ENCODE data around the gene EPB41L3. TPM values are rescaled to one million over a fixed set of nuclear protein-coding genes. Genes with fewer than 3 reads are reported as not detected.
A peak's percentile ranks its signal among the peaks of the same experiment; 100 is the strongest.

EPB41L3 gene
- total RNA-seq, 1 donor from 2014 or later, result 58.1 TPM

GRCh38 chr18:5519448-5520298 lies 24.1 kb downstream of the EPB41L3 start:
- no peak for DNase-seq (ENCODE audit: extremely low spot score, unreplicated experiment)
- peak overlapping the region; percentile 37 for H3K27ac Mint-ChIP-seq

GRCh38 chr18:5518899-5519371 lies 24.9 kb downstream of the EPB41L3 start:
- Mint-ChIP-seq H3K9me3 (no peaks in the 10 kb centered on the region), H3K27ac (peak overlapping the region; percentile 37)
- no peak for DNase-seq (ENCODE audit: extremely low spot score, unreplicated experiment)

More at GRCh38 chr18:5519448-5520298, 24.1 kb downstream of the EPB41L3 start:
- Mint-ChIP-seq H3K9me3 (no peaks in the 10 kb centered on the region), H3K36me3 (no peaks in the 10 kb centered on the region), H3K27me3 (no peaks in the 10 kb centered on the region), H3K4me3 (no peak overlapping the region), H3K4me1 (ENCODE audit: unreplicated experiment) (peaks cover 29% of the 10 kb centered on the region)
- TF ChIP-seq CTCF (conservative IDR thresholded peaks at IDR 0.05), result no peak

GRCh38 chr18:5518179-5518770 lies 25.5 kb downstream of the EPB41L3 start:
- Mint-ChIP-seq H3K27me3 (no peaks in the 10 kb centered on the region), H3K4me1 (ENCODE audit: unreplicated experiment) (peaks cover 37% of the 10 kb centered on the region)
- no peak for TF ChIP-seq CTCF (conservative IDR thresholded peaks at IDR 0.05)

More at GRCh38 chr18:5518899-5519371, 24.9 kb downstream of the EPB41L3 start:
- no peaks in the 10 kb centered on the region for H3K36me3 Mint-ChIP-seq
- no peaks in the 10 kb centered on the region for H3K27me3 Mint-ChIP-seq
- no peak for TF ChIP-seq CTCF (conservative IDR thresholded peaks at IDR 0.05)
- H3K4me3 Mint-ChIP-seq, result no peak overlapping the region
- peaks cover 33% of the 10 kb centered on the region for H3K4me1 Mint-ChIP-seq (ENCODE audit: unreplicated experiment)

GRCh38 chr18:5516841-5517240 lies 27.0 kb downstream of the EPB41L3 start:
- Mint-ChIP-seq H3K4me1 (ENCODE audit: unreplicated experiment) (peaks cover 44% of the 10 kb centered on the region), H3K4me3 (no peak overlapping the region), H3K9me3 (no peaks in the 10 kb centered on the region), H3K27ac (no peak overlapping the region), H3K36me3 (no peaks in the 10 kb centered on the region), H3K27me3 (no peaks in the 10 kb centered on the region)
- no peak for DNase-seq (ENCODE audit: extremely low spot score, unreplicated experiment)
- TF ChIP-seq CTCF (conservative IDR thresholded peaks at IDR 0.05), result no peak

More at GRCh38 chr18:5518179-5518770, 25.5 kb downstream of the EPB41L3 start:
- H3K36me3 Mint-ChIP-seq, result no peaks in the 10 kb centered on the region
- H3K9me3 Mint-ChIP-seq, result no peaks in the 10 kb centered on the region
- no peak overlapping the region for H3K27ac Mint-ChIP-seq
- DNase-seq (ENCODE audit: extremely low spot score, unreplicated experiment), result no peak
- H3K4me3 Mint-ChIP-seq, result no peak overlapping the region

GRCh38 chr18:5515011-5515784 lies 28.6 kb downstream of the EPB41L3 start:
- H3K27ac Mint-ChIP-seq, result no peak overlapping the region
- H3K9me3 Mint-ChIP-seq, result no peaks in the 10 kb centered on the region
- no peaks in the 10 kb centered on the region for H3K36me3 Mint-ChIP-seq
- TF ChIP-seq CTCF (conservative IDR thresholded peaks at IDR 0.05), result no peak
- H3K4me3 Mint-ChIP-seq, result no peak overlapping the region
- H3K4me1 Mint-ChIP-seq (ENCODE audit: unreplicated experiment), result peaks cover 49% of the 10 kb centered on the region
- no peaks in the 10 kb centered on the region for H3K27me3 Mint-ChIP-seq
- DNase-seq (ENCODE audit: extremely low spot score, unreplicated experiment), result no peak
